NCI-H1048 (cell line): ENCODE results near the gene ZNF716.
"Not testable (repeated sequence)": the region's sequence is repeated elsewhere in the genome, so short reads cannot be mapped to it uniquely, and the experiment has no call there.

Experiments used
- DNase-seq: peaks from one replicate; lab custom pipeline; 2025; lab: John Stamatoyannopoulos, UW

Gene ZNF716

GRCh38 chr7:57449904-57450303 lies at the start of gene ZNF716:
Gene ZNF716, plus strand, starts transcription at chr7:57450177. Its CDS starts 112 bp downstream, at chr7:57450289.
- no peak for DNase-seq

- no peak for DNase-seq
Measured at GRCh38 chr7:57400531-57401155, 49.3 kb upstream of the ZNF716 start.

- not testable (repeated sequence) for DNase-seq
Measured at GRCh38 chr7:57403051-57403450, 46.9 kb upstream of the ZNF716 start.

- no peak for DNase-seq
Measured at GRCh38 chr7:57403601-57404342, 46.2 kb upstream of the ZNF716 start.

GRCh38 chr7:57404343-57404966 lies 45.5 kb upstream of the ZNF716 start:
- no peak for DNase-seq

- DNase-seq: no peak
Measured at GRCh38 chr7:57404967-57405421, 45.0 kb upstream of the ZNF716 start.

- no peak for DNase-seq
Measured at GRCh38 chr7:57407125-57407524, 42.9 kb upstream of the ZNF716 start.

- no peak for DNase-seq
Measured at GRCh38 chr7:57412168-57412567, 37.8 kb upstream of the ZNF716 start.

GRCh38 chr7:57412618-57413017 lies 37.4 kb upstream of the ZNF716 start:
- DNase-seq: no peak

GRCh38 chr7:57413529-57414398 lies 36.2 kb upstream of the ZNF716 start:
- DNase-seq: no peak

- no peak for DNase-seq
Measured at GRCh38 chr7:57414415-57414814, 35.6 kb upstream of the ZNF716 start.

- no peak for DNase-seq
Measured at GRCh38 chr7:57414852-57415251, 35.1 kb upstream of the ZNF716 start.

GRCh38 chr7:57415326-57415725 lies 34.7 kb upstream of the ZNF716 start:
- DNase-seq: no peak

GRCh38 chr7:57415730-57416129 lies 34.2 kb upstream of the ZNF716 start:
- no peak for DNase-seq

GRCh38 chr7:57416601-57417358 lies 33.2 kb upstream of the ZNF716 start:
- DNase-seq: no peak

- no peak for DNase-seq
Measured at GRCh38 chr7:57417736-57418135, 32.2 kb upstream of the ZNF716 start.

GRCh38 chr7:57423768-57424167 lies 26.2 kb upstream of the ZNF716 start:
- DNase-seq: no peak

- no peak for DNase-seq
Measured at GRCh38 chr7:57424515-57425238, 25.3 kb upstream of the ZNF716 start.

- no peak for DNase-seq
Measured at GRCh38 chr7:57425239-57425944, 24.6 kb upstream of the ZNF716 start.
